Tibial nerve (tissue), 4 donors: ENCODE data around the gene CD247. TPM values are rescaled to one million over a fixed set of nuclear protein-coding genes. Genes with fewer than 3 reads are reported as not detected.

Experiments used
- DNase-seq, 2 donors: peaks; one replicate each; pipeline ENCODE4 v3.0.0-alpha.2; 2019; ENCODE audit warnings: low spot score in 2 of 2
- H3K27ac ChIP-seq, 4 donors: fragments of 200-600 bp; sonication (generic) in 3 of 4; one replicate each; pipeline ENCODE4 v1.5.1; 2017 to 2019; ENCODE audit warnings: mild to moderate bottlenecking in 1 of 4
- H3K27me3 ChIP-seq, 2 donors: fragments of 200-600 bp; sonication (generic) in 1 of 2; one replicate each; pipeline versions ENCODE4 v1.5.1 to v1.6.0; 2017 to 2019
- H3K36me3 ChIP-seq, 3 donors: fragments of 200-600 bp; sonication (generic); one replicate each; pipeline ENCODE4 v1.5.1; 2018 to 2019
- H3K4me1 ChIP-seq, 4 donors: fragments of 200-600 bp; sonication (generic) in 3 of 4; one replicate each; pipeline ENCODE4 v1.5.1; 2017 to 2019
- H3K4me3 ChIP-seq, 4 donors: fragments of 200-600 bp; sonication (generic) in 3 of 4; one replicate each; pipeline ENCODE4 v1.5.1; 2017 to 2019; ENCODE audit warnings: mild to moderate bottlenecking in 1 of 4, moderate library complexity in 1 of 4
- H3K9me3 ChIP-seq, 4 donors: fragments of 200-600 bp; sonication (generic) in 3 of 4; one replicate each; pipeline ENCODE4 v1.5.1; 2017 to 2019
- CTCF ChIP-seq, 5 experiments: fragments of 200-600 bp in 3 of 5; fragments of 450-650 bp in 2 of 5; sonication (generic) in 3 of 5; IDR thresholded peaks; one replicate each; pipeline ENCODE4 v1.5.1; 2016 to 2019; ENCODE audit warnings: antibody characterized with exemption in 5 of 5, mild to moderate bottlenecking in 3 of 5, moderate library complexity in 2 of 5
- EP300 ChIP-seq, 2 donors: sonication (generic); formaldehyde crosslinking; IDR thresholded peaks; one replicate each; pipeline ENCODE4 v1.6.1; 2017; ENCODE audit warnings: antibody characterized with exemption in 2 of 2, mild to moderate bottlenecking in 1 of 2
- POLR2A ChIP-seq, 2 donors: fragments of 450-650 bp; IDR thresholded peaks; one replicate each; pipeline ENCODE4 v1.6.1; 2017; ENCODE audit warnings: antibody characterized with exemption in 2 of 2, mild to moderate bottlenecking in 2 of 2, moderate library complexity in 2 of 2
- WGBS, 2 donors: methylation state at CpG; one replicate each; pipeline ENCODE4 v1.1.5; 2018; 5-methylcytosine and 5-hydroxymethylcytosine counted together
- total RNA-seq, 4 donors: library from RNA; depleted of rRNA; stranded (reverse); fragments of >200 nt; gene quantifications; one replicate each; pipeline ENCODE4 v1.1.0, GENCODE V29; 2016

Gene CD247
- total RNA-seq, 4 donors from 2014 or later: 1.2 to 1.5 (median 1.4) TPM; not detected in 1

- Histone ChIP-seq H3K9me3 (no peaks in the 10 kb centered on the region), H3K36me3 (no peaks in the 10 kb centered on the region), H3K27me3 (no peaks in the 10 kb centered on the region), H3K4me3 (no peak overlapping the region), H3K27ac (no peak overlapping the region), H3K4me1 (peaks cover 0 to 7% (median 0%) of the 10 kb centered on the region in 4 donors)
- DNase-seq: no peak
- WGBS, 2 donors: 82 to 86% methylated on average over 11 of the region's 11 CpGs
- TF ChIP-seq EP300 (IDR thresholded peaks at IDR 0.05) (no peak), CTCF (IDR thresholded peaks at IDR 0.05) (no peak), POLR2A (IDR thresholded peaks at IDR 0.05) (no peak)
Observed at GRCh38 chr1:167457936-167458584, 60.3 kb downstream of the CD247 start.

- WGBS, 2 donors: 69 to 74% methylated on average over 8 of the region's 8 CpGs
- H3K4me3 ChIP-seq: no peak overlapping the region
- no peak overlapping the region for H3K27ac ChIP-seq
- H3K36me3 ChIP-seq: no peaks in the 10 kb centered on the region
- TF ChIP-seq EP300 (IDR thresholded peaks at IDR 0.05) (no peak), CTCF (IDR thresholded peaks at IDR 0.05) (no peak), POLR2A (IDR thresholded peaks at IDR 0.05) (no peak)
- H3K27me3 ChIP-seq: no peaks in the 10 kb centered on the region
- DNase-seq: no peak
- H3K9me3 ChIP-seq: no peaks in the 10 kb centered on the region
- H3K4me1 ChIP-seq: peaks cover 0 to 7% (median 0%) of the 10 kb centered on the region in 4 donors
Observed at GRCh38 chr1:167456926-167457325, 61.4 kb downstream of the CD247 start.

GRCh38 chr1:167456524-167456923, 61.8 kb downstream of the CD247 start:
- H3K36me3 ChIP-seq: no peaks in the 10 kb centered on the region
- no peak for TF ChIP-seq POLR2A (IDR thresholded peaks at IDR 0.05)
- no peak for TF ChIP-seq CTCF (IDR thresholded peaks at IDR 0.05)
- TF ChIP-seq EP300 (IDR thresholded peaks at IDR 0.05): no peak
- no peaks in the 10 kb centered on the region for H3K27me3 ChIP-seq
- peaks cover 0 to 7% (median 0%) of the 10 kb centered on the region in 4 donors for H3K4me1 ChIP-seq
- WGBS, 2 donors: 94 to 100% methylated on average over 5 of the region's 5 CpGs
- no peak overlapping the region for H3K4me3 ChIP-seq
- no peaks in the 10 kb centered on the region for H3K9me3 ChIP-seq
- peak overlapping the region in 1 of 4 donors; percentile 78 for H3K27ac ChIP-seq
- DNase-seq: no peak

- Histone ChIP-seq H3K9me3 (no peaks in the 10 kb centered on the region), H3K4me1 (peaks cover 0 to 7% (median 0%) of the 10 kb centered on the region in 4 donors), H3K27ac (peak overlapping the region; percentile 43 to 90 (median 81)), H3K4me3 (peak overlapping the region; percentile 65 to 88 (median 84)), H3K36me3 (no peaks in the 10 kb centered on the region), H3K27me3 (no peaks in the 10 kb centered on the region)
- 5 to 7% methylated on average over 6 to 10 of the region's 23 CpGs for WGBS, 2 donors
- TF ChIP-seq EP300 (IDR thresholded peaks at IDR 0.05) (no peak), POLR2A (IDR thresholded peaks at IDR 0.05) (no peak), CTCF (IDR thresholded peaks at IDR 0.05) (no peak)
- no peak for DNase-seq
Observed at GRCh38 chr1:167455786-167456446, 62.4 kb downstream of the CD247 start.
